ENCODE results near the gene TTYH3. TPM values are rescaled to one million over a fixed set of nuclear protein-coding genes. Genes with fewer than 3 reads are reported as not detected.

Gene TTYH3
- polyA plus RNA-seq, 1 experiment = 55.7 TPM

GRCh38 chr7:2640482-2640830 lies 8.7 kb downstream of the TTYH3 start:
- CTCF ChIA-PET = no interaction called here
- DNase-seq (ENCODE audit: low read depth) = no peak
- POLR2A ChIA-PET = no interaction called here

GRCh38 chr7:2640846-2641316 lies 9.1 kb downstream of the TTYH3 start:
- H3K4me3 ChIP-seq (ENCODE audit: low read depth, low read length) = no peak overlapping the region
- DNase-seq (ENCODE audit: low read depth) = no peak
- peaks cover 5% of the 10 kb centered on the region for H3K36me3 ChIP-seq (ENCODE audit: control insufficient read depth, insufficient read depth, low read length)
- H3K27me3 ChIP-seq (ENCODE audit: control insufficient read depth, insufficient read depth, low read length) = no peaks in the 10 kb centered on the region
- no peak for TF ChIP-seq CTCF (IDR thresholded peaks at IDR 0.05; ENCODE audit: insufficient read depth, low read depth, low read length)
- ChIA-PET CTCF (interaction anchor here (1.5 kb wide), 1 partner anchor 14 kb away, joined by 3 read pairs; no protein-coding TSS in a partner anchor), POLR2A (no interaction called here)

More at GRCh38 chr7:2640482-2640830, 8.7 kb downstream of the TTYH3 start:
- no peak for TF ChIP-seq CTCF (IDR thresholded peaks at IDR 0.05; ENCODE audit: insufficient read depth, low read depth, low read length)
- Histone ChIP-seq H3K27me3 (ENCODE audit: control insufficient read depth, insufficient read depth, low read length) (no peaks in the 10 kb centered on the region), H3K4me3 (ENCODE audit: low read depth, low read length) (no peak overlapping the region), H3K36me3 (ENCODE audit: control insufficient read depth, insufficient read depth, low read length) (peaks cover 5% of the 10 kb centered on the region)

GRCh38 chr7:2641406-2642393 lies 9.9 kb downstream of the TTYH3 start:
- POLR2A ChIA-PET = no interaction called here
- Histone ChIP-seq H3K27me3 (ENCODE audit: control insufficient read depth, insufficient read depth, low read length) (no peaks in the 10 kb centered on the region), H3K36me3 (ENCODE audit: control insufficient read depth, insufficient read depth, low read length) (peaks cover 5% of the 10 kb centered on the region; the same call in 1 of the 2 replicates), H3K4me3 (ENCODE audit: low read depth, low read length) (no peak overlapping the region)
- 0 out of 2 replicates have a peak, but pooled peaks have one; percentile 14 for TF ChIP-seq CTCF (IDR thresholded peaks at IDR 0.05; ENCODE audit: insufficient read depth, low read depth, low read length)
- CTCF ChIA-PET = interaction anchor here (1.5 kb wide), 1 partner anchor 13 kb away, joined by 3 read pairs; no protein-coding TSS in a partner anchor
- DNase-seq (ENCODE audit: low read depth) = peak; percentile 89

GRCh38 chr7:2643386-2644219 lies 11.8 kb downstream of the TTYH3 start:
- CTCF ChIA-PET = interaction anchor here (1.5 kb wide), 2 partner anchors 9 to 27 kb away, joined by 5 to 6 read pairs; no protein-coding TSS in a partner anchor
- Histone ChIP-seq H3K36me3 (ENCODE audit: control insufficient read depth, insufficient read depth, low read length) (peaks cover 18% of the 10 kb centered on the region), H3K4me3 (ENCODE audit: low read depth, low read length) (no peak overlapping the region), H3K27me3 (ENCODE audit: control insufficient read depth, insufficient read depth, low read length) (no peaks in the 10 kb centered on the region)
- POLR2A ChIA-PET = no interaction called here
- 0 out of 2 replicates have a peak, but pooled peaks have one; percentile 6 for TF ChIP-seq CTCF (IDR thresholded peaks at IDR 0.05; ENCODE audit: insufficient read depth, low read depth, low read length)
- DNase-seq (ENCODE audit: low read depth) = no peak
